ENCODE results near the gene KRT12.

DNA sequence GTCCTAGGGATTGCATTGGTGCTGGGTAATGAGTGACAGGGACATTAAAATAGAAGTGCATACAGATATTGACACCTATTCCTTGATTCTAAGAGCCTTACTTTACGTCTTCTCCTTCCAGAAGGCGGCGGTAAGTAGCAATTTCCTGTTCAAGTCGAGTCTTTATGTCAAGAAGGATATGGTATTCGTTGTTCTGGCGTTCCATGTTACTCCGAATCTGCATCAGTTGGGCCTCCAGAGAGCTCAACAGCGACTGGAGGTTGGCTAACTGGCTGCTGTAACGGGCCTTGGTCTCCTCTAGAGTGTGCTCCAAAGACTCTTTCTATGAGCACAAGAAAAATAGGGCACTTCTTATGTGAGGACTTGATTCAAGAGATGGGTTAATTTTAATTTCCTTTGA lies 11.0 kb upstream of the KRT12 start:
- TF ChIP-seq EZH2 (IDR thresholded peaks at IDR 0.05; ENCODE audit: low read length) (no peak), CTCF (optimal IDR thresholded peaks at IDR 0.05 in 1 of 3, IDR thresholded peaks at IDR 0.05 in 1 of 3, conservative IDR thresholded peaks at IDR 0.05 in 1 of 3; ENCODE audit: extremely low read depth in 1 of 3, insufficient read depth in 2 of 3, low read length in 3 of 3) (no peak)
